ENCODE data around the gene GBX2. TPM values are rescaled to one million over a fixed set of nuclear protein-coding genes. Genes with fewer than 3 reads are reported as not detected.

Gene GBX2
- total and polyA plus RNA-seq, 9 of the 15 experiments (the other 6 are each of a cell fraction or from before 2014, with no cell fraction given): 0.03 to 0.53 (median 0.27) TPM; not detected in 1

- Histone ChIP-seq H3K27ac (ENCODE audit: extremely low read depth, low read depth, low read length) (no peak overlapping the region), H3K9ac (ENCODE audit: insufficient read depth in 1 of 2, low read depth in 2 of 2, low read length in 2 of 2) (no peak overlapping the region), H3K4me1 (replicated peaks in 1 of 2; ENCODE audit: control insufficient read depth in 2 of 2, insufficient read depth in 2 of 2, low read length in 2 of 2) (no peaks in the 10 kb centered on the region), H3K9me1 (ENCODE audit: control insufficient read depth, insufficient read depth, low read length) (no peaks in the 10 kb centered on the region), H3K36me3 (ENCODE audit: control insufficient read depth, insufficient read depth, low read length) (no peaks in the 10 kb centered on the region), H4K20me1 (replicated peaks; ENCODE audit: control insufficient read depth, insufficient read depth, low read length) (no peaks in the 10 kb centered on the region), H3K27me3 (ENCODE audit: control insufficient read depth in 2 of 2, insufficient read depth in 2 of 2, low read length in 2 of 2) (peaks cover under 1 to 7% of the 10 kb centered on the region in 2 experiments; a peak in 2 of 5 replicates), H3K4me3 (no peak overlapping the region), H3K79me2 (ENCODE audit: control insufficient read depth, insufficient read depth, low read length) (no peaks in the 10 kb centered on the region), H3K9me3 (replicated peaks; ENCODE audit: control insufficient read depth, insufficient read depth, low read depth, low read length) (no peaks in the 10 kb centered on the region), H2AFZ (ENCODE audit: low read depth, low read length) (no peak overlapping the region), H3K4me2 (ENCODE audit: insufficient read depth, low read length) (no peak overlapping the region)
- POLR2A ChIA-PET: no interaction called here
- no peak for FAIRE-seq
- BruUV-seq (replicated peaks): no TSS peak
- TF ChIP-seq CBX2 (IDR thresholded peaks at IDR 0.05; ENCODE audit: insufficient read depth, low read length, poor library complexity, severe bottlenecking) (no peak), ZBTB1 (CRISPR knock-in tag; IDR thresholded peaks at IDR 0.05; ENCODE audit: borderline replicate concordance, low read depth) (no peak), CEBPB (tag; IDR thresholded peaks at IDR 0.05) (no peak), AFF1 (IDR thresholded peaks at IDR 0.05; ENCODE audit: low read depth in 1 of 2, partially characterized antibody in 2 of 2) (no peak), L3MBTL2 (IDR thresholded peaks at IDR 0.05) (no peak), CC2D1A (IDR thresholded peaks at IDR 0.05) (no peak)
- no peak for ATAC-seq
- in situ Hi-C loops (cut with MboI) (no loop called here), intact Hi-C loops (cut with micrococcal nuclease) (no loop called here)
- WGBS (ENCODE audit: insufficient coverage, low coverage, missing lambda C conversion rate): 3% methylated on average over 5 of the region's 5 CpGs
- CTCF ChIA-PET (ENCODE audit: low intra/inter-chr PET ratio): no interaction called here
- DNase-seq (ENCODE audit: extremely low read depth in 1 of 4, low spot score in 3 of 4): no peak
These were observed 36.8 kb upstream of the GBX2 start for GRCh38 chr2:236204953-236205352.

Data from K562 (cell line).